ENCODE data around the gene SORCS1.

SORCS1 gene

GRCh38 chr10:106908225-106908624, 256.3 kb downstream of the SORCS1 start:
- no peak overlapping the region for H3K4me2 ChIP-seq (ENCODE audit: low read length)
- no peaks in the 10 kb centered on the region for H3K27me3 ChIP-seq (ENCODE audit: control insufficient read depth, insufficient read depth, low read length)
- H3K9me3 ChIP-seq (ENCODE audit: control insufficient read depth, low read length), result no peaks in the 10 kb centered on the region
- no peak overlapping the region for H2AFZ ChIP-seq
- no peaks in the 10 kb centered on the region for H3K4me1 ChIP-seq
- H3K9ac ChIP-seq, result no peak overlapping the region
- no peak overlapping the region for H3K4me3 ChIP-seq (ENCODE audit: low read depth, low read length)
- H3K79me2 ChIP-seq, result no peaks in the 10 kb centered on the region
- H3K27ac ChIP-seq, result no peak overlapping the region
- no peak for TF ChIP-seq CTCF (IDR thresholded peaks at IDR 0.05)
- no peaks in the 10 kb centered on the region for H3K36me3 ChIP-seq (ENCODE audit: control insufficient read depth, insufficient read depth, low read length)

- Histone ChIP-seq H3K79me2 (no peaks in the 10 kb centered on the region), H3K27me3 (ENCODE audit: control insufficient read depth, insufficient read depth, low read length) (no peaks in the 10 kb centered on the region), H3K27ac (no peak overlapping the region), H3K9ac (no peak overlapping the region), H3K9me3 (ENCODE audit: control insufficient read depth, low read length) (no peaks in the 10 kb centered on the region), H3K4me3 (ENCODE audit: low read depth, low read length) (no peak overlapping the region), H2AFZ (no peak overlapping the region), H3K36me3 (ENCODE audit: control insufficient read depth, insufficient read depth, low read length) (no peaks in the 10 kb centered on the region), H3K4me1 (no peaks in the 10 kb centered on the region), H3K4me2 (ENCODE audit: low read length) (no peak overlapping the region)
- no peak for TF ChIP-seq CTCF (IDR thresholded peaks at IDR 0.05)
These were observed 260.3 kb downstream of the SORCS1 start for GRCh38 chr10:106904209-106904608.

GRCh38 chr10:106903180-106903579, 261.3 kb downstream of the SORCS1 start:
- Histone ChIP-seq H3K9ac (no peak overlapping the region), H2AFZ (no peak overlapping the region), H3K27me3 (ENCODE audit: control insufficient read depth, insufficient read depth, low read length) (no peaks in the 10 kb centered on the region), H3K36me3 (ENCODE audit: control insufficient read depth, insufficient read depth, low read length) (no peaks in the 10 kb centered on the region), H3K4me2 (ENCODE audit: low read length) (no peak overlapping the region), H3K4me1 (no peaks in the 10 kb centered on the region), H3K9me3 (ENCODE audit: control insufficient read depth, low read length) (no peaks in the 10 kb centered on the region), H3K4me3 (ENCODE audit: low read depth, low read length) (no peak overlapping the region), H3K79me2 (no peaks in the 10 kb centered on the region), H3K27ac (no peak overlapping the region)
- no peak for TF ChIP-seq CTCF (IDR thresholded peaks at IDR 0.05)

GRCh38 chr10:106900016-106900652, 264.4 kb downstream of the SORCS1 start:
- TF ChIP-seq CTCF (IDR thresholded peaks at IDR 0.05), result no peak
- Histone ChIP-seq H3K4me2 (ENCODE audit: low read length) (no peak overlapping the region), H2AFZ (no peak overlapping the region), H3K4me1 (no peaks in the 10 kb centered on the region), H3K4me3 (ENCODE audit: low read depth, low read length) (no peak overlapping the region), H3K27me3 (ENCODE audit: control insufficient read depth, insufficient read depth, low read length) (no peaks in the 10 kb centered on the region), H3K27ac (no peak overlapping the region), H3K36me3 (ENCODE audit: control insufficient read depth, insufficient read depth, low read length) (no peaks in the 10 kb centered on the region), H3K9me3 (ENCODE audit: control insufficient read depth, low read length) (no peaks in the 10 kb centered on the region), H3K79me2 (no peaks in the 10 kb centered on the region), H3K9ac (no peak overlapping the region)

GRCh38 chr10:106898446-106898845, 266.1 kb downstream of the SORCS1 start:
- no peak overlapping the region for H3K9ac ChIP-seq
- no peak overlapping the region for H3K4me2 ChIP-seq (ENCODE audit: low read length)
- no peak overlapping the region for H3K4me3 ChIP-seq (ENCODE audit: low read depth, low read length)

More at GRCh38 chr10:106898446-106898845, 266.1 kb downstream of the SORCS1 start:
- Histone ChIP-seq H3K79me2 (no peaks in the 10 kb centered on the region), H3K4me1 (no peaks in the 10 kb centered on the region), H3K36me3 (ENCODE audit: control insufficient read depth, insufficient read depth, low read length) (no peaks in the 10 kb centered on the region), H3K9me3 (ENCODE audit: control insufficient read depth, low read length) (no peaks in the 10 kb centered on the region), H3K27ac (no peak overlapping the region), H3K27me3 (ENCODE audit: control insufficient read depth, insufficient read depth, low read length) (no peaks in the 10 kb centered on the region), H2AFZ (no peak overlapping the region)
- TF ChIP-seq CTCF (IDR thresholded peaks at IDR 0.05), result no peak
